Panc1 (cell line): ENCODE data around the gene MUC2. TPM values are rescaled to one million over a fixed set of nuclear protein-coding genes. Genes with fewer than 3 reads are reported as not detected.

Experiments used
- ATAC-seq: fragments of 200-7000 bp; cut with Tn5 transposase; 2 replicates; pipeline ENCODE4 v1.9.1; 2020; ENCODE audit warnings: mild to moderate bottlenecking, moderate library complexity
- BruUV-seq: library from RNA; stranded (reverse); fragments of 400-500 nt; replicated peaks from 2 replicates; lab custom pipeline; 2021; lab: Mats Ljungman, UMichigan
- CTCF ChIA-PET: fragments of 300-600 bp; sonication (Branson Sonifier 250); formaldehyde crosslinking; loops from one replicate; lab custom pipeline; 2022; ENCODE audit warnings: antibody characterized with exemption; lab: Charles Lee
- POLR2A ChIA-PET: fragments of 300-600 bp; sonication (Branson Sonifier 250); formaldehyde crosslinking; loops from one replicate; lab custom pipeline; 2022; ENCODE audit warnings: antibody characterized with exemption; lab: Charles Lee
- DNase-seq: peaks from one replicate; pipeline ENCODE4 v3.0.0-alpha.2; 2010; ENCODE audit warnings: low read depth, low spot score
- H3K27ac ChIP-seq: 2 replicates; pipeline ENCODE4 v1.5.1; 2011; ENCODE audit warnings: mild to moderate bottlenecking, low read length, inconsistent platforms
- H3K27me3 ChIP-seq: fragments of 200-500 bp; sonication (Bioruptor generic); 2 replicates; pipeline ENCODE4 v1.6.0; 2014; ENCODE audit warnings: low read length, inconsistent platforms; ENCODE audit not compliant: control insufficient read depth, insufficient read depth
- H3K36me3 ChIP-seq: fragments of 200-500 bp; sonication (Bioruptor generic); 2 replicates; pipeline ENCODE4 v1.5.1; 2014; ENCODE audit warnings: inconsistent platforms, mild to moderate bottlenecking, low read length, moderate library complexity; ENCODE audit not compliant: control insufficient read depth, insufficient read depth
- H3K4me1 ChIP-seq: 2 replicates; pipeline ENCODE4 v1.5.1; 2011; ENCODE audit warnings: inconsistent platforms, mild to moderate bottlenecking, low read length, moderate library complexity; ENCODE audit not compliant: control insufficient read depth, insufficient read depth
- H3K4me3 ChIP-seq, 2 experiments: 2 replicates each; pipeline ENCODE4 v1.5.1; 2011 to 2012; ENCODE audit warnings: low read depth in 2 of 2, low read length in 2 of 2, mild to moderate bottlenecking in 2 of 2, inconsistent platforms in 1 of 2, moderate library complexity in 1 of 2
- H3K9me3 ChIP-seq: fragments of 200-500 bp; sonication (Bioruptor generic); 2 replicates; pipeline ENCODE4 v1.5.1; 2014; ENCODE audit warnings: low read depth, mild to moderate bottlenecking, inconsistent platforms, low read length, moderate library complexity; ENCODE audit not compliant: control insufficient read depth, insufficient read depth
- CTCF ChIP-seq: fragments of 450-650 bp; IDR thresholded peaks from 2 replicates; pipeline ENCODE4 v1.5.1; 2017; ENCODE audit warnings: mild to moderate bottlenecking
- POLR2AphosphoS5 ChIP-seq: IDR thresholded peaks from 2 replicates; pipeline ENCODE4 v1.6.1; 2012; ENCODE audit warnings: mild to moderate bottlenecking, low read depth, low read length, moderate library complexity
- SIN3A ChIP-seq: IDR thresholded peaks from 2 replicates; pipeline ENCODE4 v1.6.1; 2012; ENCODE audit warnings: low read depth, mild to moderate bottlenecking, low read length, moderate library complexity, borderline replicate concordance; ENCODE audit not compliant: insufficient read depth
- TCF7L2 ChIP-seq: IDR thresholded peaks from 2 replicates; pipeline ENCODE4 v1.6.1; 2011; ENCODE audit warnings: mild to moderate bottlenecking, low read depth, low read length, inconsistent platforms
- in situ Hi-C: cut with HindIII; loops from 2 replicates; pipeline ENCODE4 v1.10.0; 2016; ENCODE audit warnings: low sequenced_read_pairs, low pct_unique_long_range_greater_than_20kb
- intact Hi-C: fragments of 100-400 bp; cut with micrococcal nuclease; formaldehyde crosslinking; loops from one replicate; pipeline ENCODE4 v1.10.0; 2022; ENCODE audit not compliant: unreplicated experiment
- total RNA-seq: library from RNA; stranded (reverse); gene quantifications from one replicate; pipeline ENCODE4 v1.2.1, GENCODE V29; 2021; ENCODE audit not compliant: unreplicated experiment
- TF ChIP-seq, protein P1 (sequence below), 2 experiments: IDR thresholded peaks; 2 replicates each; pipeline ENCODE4 v1.6.1; 2011 to 2012; ENCODE audit warnings: low read depth in 2 of 2, control low read depth in 1 of 2, low read length in 1 of 2, mild to moderate bottlenecking in 1 of 2, moderate library complexity in 1 of 2; ENCODE audit not compliant: insufficient read depth in 1 of 2

Gene MUC2
- total RNA-seq, 1 experiment from 2014 or later, result 0.08 TPM

DNA sequence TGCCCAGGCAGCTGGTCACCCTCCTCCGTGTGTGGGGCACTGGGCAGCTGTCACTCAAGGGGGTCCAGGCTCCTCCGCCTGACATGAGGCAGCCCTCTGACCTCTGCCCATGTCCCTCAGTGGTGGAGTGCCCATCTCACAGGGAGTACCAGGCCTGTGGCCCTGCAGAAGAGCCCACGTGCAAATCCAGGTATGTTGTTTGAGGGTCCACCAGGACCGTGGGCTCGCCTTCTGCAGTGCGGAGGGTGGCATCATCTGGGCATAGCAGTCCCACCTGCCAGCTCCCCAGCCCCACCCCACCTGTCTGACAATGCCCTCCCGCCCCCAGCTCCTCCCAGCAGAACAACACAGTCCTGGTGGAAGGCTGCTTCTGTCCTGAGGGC is 30.5 kb downstream of the MUC2 start:
- POLR2A ChIA-PET, result no interaction called here
- H3K4me1 ChIP-seq, result no peaks in the 10 kb centered on the region

GRCh38 chr11:1106387-1106786 is 31.7 kb downstream of the MUC2 start:
- ATAC-seq, result no peak
- Histone ChIP-seq H3K27me3 (no peaks in the 10 kb centered on the region), H3K9me3 (no peaks in the 10 kb centered on the region), H3K36me3 (no peaks in the 10 kb centered on the region), H3K4me3 (no peak overlapping the region), H3K4me1 (no peaks in the 10 kb centered on the region), H3K27ac (no peak overlapping the region)
- DNase-seq, result no peak
- in situ Hi-C loops, result no loop called here
- TF ChIP-seq CTCF, result no peak
- intact Hi-C loops, result no loop called here
- ChIA-PET POLR2A (no interaction called here), CTCF (no interaction called here)
- BruUV-seq, result no TSS peak

More for the DNA sequence above, 30.5 kb downstream of the MUC2 start:
- in situ Hi-C loops (no loop called here), intact Hi-C loops (no loop called here)
- TF ChIP-seq TCF7L2, result no peak
- TF ChIP-seq, protein P1, sequence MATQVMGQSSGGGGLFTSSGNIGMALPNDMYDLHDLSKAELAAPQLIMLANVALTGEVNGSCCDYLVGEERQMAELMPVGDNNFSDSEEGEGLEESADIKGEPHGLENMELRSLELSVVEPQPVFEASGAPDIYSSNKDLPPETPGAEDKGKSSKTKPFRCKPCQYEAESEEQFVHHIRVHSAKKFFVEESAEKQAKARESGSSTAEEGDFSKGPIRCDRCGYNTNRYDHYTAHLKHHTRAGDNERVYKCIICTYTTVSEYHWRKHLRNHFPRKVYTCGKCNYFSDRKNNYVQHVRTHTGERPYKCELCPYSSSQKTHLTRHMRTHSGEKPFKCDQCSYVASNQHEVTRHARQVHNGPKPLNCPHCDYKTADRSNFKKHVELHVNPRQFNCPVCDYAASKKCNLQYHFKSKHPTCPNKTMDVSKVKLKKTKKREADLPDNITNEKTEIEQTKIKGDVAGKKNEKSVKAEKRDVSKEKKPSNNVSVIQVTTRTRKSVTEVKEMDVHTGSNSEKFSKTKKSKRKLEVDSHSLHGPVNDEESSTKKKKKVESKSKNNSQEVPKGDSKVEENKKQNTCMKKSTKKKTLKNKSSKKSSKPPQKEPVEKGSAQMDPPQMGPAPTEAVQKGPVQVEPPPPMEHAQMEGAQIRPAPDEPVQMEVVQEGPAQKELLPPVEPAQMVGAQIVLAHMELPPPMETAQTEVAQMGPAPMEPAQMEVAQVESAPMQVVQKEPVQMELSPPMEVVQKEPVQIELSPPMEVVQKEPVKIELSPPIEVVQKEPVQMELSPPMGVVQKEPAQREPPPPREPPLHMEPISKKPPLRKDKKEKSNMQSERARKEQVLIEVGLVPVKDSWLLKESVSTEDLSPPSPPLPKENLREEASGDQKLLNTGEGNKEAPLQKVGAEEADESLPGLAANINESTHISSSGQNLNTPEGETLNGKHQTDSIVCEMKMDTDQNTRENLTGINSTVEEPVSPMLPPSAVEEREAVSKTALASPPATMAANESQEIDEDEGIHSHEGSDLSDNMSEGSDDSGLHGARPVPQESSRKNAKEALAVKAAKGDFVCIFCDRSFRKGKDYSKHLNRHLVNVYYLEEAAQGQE (IDR thresholded peaks at IDR 0.05; ENCODE audit: insufficient read depth in 1 of 2, low read depth in 2 of 2, low read length in 1 of 2), result no peak
- TF ChIP-seq CTCF, result no peak
- no peak for TF ChIP-seq SIN3A
- TF ChIP-seq POLR2AphosphoS5, result no peak
- DNase-seq, result no peak
- Histone ChIP-seq H3K9me3 (no peaks in the 10 kb centered on the region), H3K36me3 (no peaks in the 10 kb centered on the region), H3K27me3 (no peaks in the 10 kb centered on the region), H3K27ac (no peak overlapping the region), H3K4me3 (no peak overlapping the region)
- BruUV-seq, result no TSS peak
- CTCF ChIA-PET, result no interaction called here
- no peak for ATAC-seq
